IPS DF 4.7 (cell line): ENCODE data around the gene WDR76.

Experiments
- DNase-seq: peaks from one replicate; pipeline ENCODE4 v3.0.0-alpha.2; 2013; ENCODE audit warnings: low spot score; ENCODE audit errors: extremely low read depth

The WDR76 gene

DNA sequence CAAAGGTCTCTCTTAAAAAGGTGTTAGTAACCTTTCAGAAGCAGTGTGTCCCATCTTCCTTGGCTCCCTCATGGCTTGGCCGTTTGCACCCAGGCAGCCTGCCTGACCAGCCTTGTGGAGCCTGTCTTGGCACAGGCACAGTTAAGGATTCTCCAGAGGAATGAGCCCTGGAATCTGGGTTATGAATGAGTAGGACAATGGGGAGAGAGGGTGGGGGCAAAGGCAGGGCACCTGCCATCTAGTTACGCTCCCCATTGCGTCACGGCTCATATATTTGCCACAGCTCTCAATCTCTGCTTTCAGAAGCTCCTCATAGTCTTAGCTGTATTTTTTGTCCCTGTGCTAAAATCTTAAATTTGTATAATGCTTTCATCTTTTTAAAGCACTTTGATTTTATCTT is 50.6 kb downstream of the WDR76 start:
- no peak for DNase-seq

DNA sequence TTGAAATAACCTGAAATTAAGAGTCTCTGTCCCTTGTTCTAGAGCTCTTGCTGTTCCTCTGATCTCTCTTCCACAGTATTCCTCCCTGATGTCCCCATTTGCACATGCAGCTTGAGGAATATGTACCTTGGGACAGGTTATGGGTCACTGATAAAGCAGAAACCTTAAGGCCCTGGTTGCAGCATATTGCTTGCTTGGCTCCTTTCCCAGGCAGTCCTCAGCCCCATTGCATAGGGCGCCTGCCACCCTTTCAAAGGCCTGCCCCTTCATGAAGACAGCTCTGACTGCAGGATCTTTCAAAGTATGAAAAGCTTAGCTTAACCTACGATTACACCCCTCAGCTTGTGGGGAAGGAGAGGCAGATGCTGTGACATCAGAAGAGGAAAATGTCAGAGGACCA is 51.6 kb downstream of the WDR76 start:
- DNase-seq = no peak

DNA sequence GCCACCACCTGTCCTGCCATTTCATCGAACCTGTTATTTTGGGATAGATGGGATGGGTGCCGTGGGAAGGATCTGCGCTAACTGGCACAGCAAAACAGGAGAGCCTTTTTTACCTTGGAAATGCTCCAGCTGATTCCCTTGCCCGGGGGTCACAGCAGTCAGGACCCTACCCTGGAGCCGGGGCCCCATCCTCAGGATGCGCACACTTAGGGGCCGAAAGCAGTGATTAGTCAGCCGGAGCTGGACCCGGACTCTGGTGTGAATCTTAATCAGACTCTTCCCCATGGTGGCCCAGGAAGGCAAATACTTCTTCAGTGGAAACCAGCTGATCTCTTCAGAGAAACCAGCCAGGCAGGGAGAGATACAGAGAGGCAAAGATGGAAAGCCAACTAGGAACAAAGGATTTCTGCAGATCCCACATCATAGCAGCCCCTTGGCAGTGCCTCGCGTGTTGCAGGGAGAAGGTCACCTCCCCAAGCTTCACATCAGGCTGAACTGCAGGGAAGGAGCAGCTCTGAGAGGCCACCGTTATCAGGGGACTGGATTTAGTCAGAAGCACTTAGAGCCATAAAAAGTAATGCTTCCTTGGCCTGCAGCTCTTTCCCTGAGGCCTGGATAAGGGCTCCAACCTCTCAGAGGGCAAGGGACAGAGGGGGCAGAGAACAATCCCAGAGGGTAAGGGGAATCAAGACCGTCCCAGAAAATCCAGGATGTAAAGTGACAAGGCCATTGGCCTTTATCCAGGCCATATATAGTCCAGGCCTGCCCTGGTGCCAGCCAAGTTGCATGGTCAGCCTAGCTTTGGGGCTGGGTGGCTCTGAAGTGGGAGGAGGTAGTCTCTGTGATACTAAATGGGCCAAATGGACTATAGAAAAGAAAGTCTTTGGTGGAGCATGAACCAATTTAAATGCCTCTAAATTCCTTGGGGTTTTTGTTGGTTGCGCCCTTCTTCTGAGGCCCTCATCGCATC is 52.9 kb downstream of the WDR76 start:
- no peak for DNase-seq

DNA sequence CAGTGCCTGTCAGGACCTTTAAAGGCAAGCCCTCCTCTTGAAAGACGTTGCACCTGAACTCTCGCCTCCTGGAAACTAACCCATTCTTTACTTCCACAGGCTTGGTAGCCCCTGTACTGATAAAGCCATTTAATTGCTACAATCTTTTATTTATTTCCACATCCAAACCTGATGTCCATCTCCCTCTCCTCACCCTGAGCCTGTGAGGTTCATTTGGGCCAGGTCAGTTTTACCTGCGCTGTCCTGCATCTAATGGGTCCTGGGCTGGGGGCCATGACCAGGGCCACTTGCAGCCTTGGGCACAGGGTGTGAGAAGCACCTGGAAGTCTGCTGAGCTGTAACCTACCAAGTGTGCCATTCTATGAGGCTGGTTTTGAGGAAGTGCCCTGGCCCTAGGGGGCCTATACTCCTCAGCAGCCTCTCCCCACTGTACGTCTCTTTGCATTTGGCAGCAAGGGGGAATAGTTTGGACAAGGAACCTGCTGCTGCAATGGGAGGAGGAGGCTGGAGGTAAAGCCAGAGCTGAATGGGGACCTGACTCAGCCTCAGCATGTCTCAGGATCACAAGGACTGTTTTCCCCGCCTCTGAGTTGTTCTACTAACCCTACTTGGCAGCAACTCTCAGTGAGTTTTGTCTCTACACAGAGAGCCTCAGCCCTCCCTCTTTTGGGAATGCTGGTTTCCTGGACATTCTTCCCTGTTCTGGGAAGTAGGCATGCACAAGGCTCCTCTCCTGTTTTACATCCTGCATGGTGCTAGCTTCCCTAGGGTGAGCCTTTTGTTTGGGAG is 53.8 kb downstream of the WDR76 start:
- no peak for DNase-seq

DNA sequence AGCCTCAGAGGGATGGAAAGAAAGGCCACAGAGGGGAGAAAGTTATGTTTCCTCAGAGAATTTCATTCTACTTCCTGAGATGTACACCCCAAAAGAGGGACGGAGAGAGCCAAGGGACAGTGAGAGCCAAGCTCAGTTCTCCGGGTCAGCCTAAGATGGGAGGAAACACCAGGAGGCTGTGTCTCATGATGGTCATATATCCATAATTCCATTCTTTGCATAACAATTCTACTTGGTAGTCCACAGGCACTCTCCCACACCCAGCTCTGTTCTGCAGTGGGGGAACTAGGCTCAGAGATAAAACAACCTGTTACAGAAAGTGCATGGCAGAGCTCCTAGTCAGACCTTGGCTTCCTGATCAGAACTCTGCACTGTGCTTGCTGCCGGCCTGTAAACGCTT is 54.4 kb downstream of the WDR76 start:
- no peak for DNase-seq

DNA sequence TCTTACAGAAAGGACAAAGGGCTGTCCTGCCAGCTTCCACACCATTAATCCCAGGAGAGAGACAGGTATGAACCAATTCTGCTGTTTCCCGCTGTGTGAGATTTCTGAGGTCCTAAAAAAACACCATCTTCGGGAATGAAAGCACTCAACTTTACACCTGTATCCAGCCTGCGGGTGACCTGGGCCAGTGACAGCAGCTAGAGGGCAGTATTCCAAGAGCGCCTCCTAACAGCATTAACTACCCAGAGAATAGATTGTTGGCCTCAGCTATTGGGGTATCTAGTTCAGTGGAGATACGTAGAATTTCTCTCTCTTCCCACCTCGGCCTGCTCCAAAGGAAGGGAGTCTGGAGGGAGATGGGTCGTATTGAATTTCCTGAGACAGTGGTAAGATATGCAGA is 55.1 kb downstream of the WDR76 start:
- peak; percentile 14 for DNase-seq

DNA sequence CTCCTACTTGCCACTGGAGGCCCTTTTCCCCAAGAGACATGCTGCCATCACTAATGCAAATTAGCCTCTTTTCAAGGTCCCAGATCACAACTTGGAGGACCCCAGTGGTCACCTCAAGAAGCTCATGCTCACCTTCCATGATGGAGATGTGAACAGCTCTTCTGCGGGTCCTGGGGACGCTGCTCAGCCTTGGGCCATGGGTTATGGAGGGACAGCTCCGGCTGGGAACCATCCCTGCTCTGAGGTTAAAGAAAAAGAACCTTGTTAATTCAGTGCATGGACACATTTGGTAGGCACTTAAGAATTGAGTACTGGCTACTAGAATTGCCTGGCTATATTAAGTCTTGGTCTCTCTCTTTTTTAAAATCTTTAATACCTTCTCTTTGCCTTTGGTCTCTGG is 56.8 kb downstream of the WDR76 start:
- no peak for DNase-seq

DNA sequence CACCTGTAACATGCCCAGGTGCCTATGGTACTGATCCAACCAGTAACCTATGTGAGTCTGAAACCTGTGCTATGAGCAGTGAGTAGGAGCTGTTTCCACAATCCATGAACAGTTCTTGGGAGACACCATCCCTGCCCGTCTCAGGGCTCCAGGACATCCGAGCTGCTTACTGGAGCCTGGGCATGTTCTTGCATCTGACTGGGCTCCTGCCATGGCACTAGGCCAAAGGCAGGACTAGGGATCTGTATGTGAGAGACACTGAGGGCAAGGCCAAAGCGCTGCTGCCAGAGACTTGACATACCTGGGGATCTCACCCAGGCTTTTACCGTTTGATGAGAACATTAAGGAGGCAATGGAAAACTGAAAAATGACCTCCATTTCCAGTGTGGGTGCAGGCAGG is 59.8 kb downstream of the WDR76 start:
- DNase-seq = no peak

DNA sequence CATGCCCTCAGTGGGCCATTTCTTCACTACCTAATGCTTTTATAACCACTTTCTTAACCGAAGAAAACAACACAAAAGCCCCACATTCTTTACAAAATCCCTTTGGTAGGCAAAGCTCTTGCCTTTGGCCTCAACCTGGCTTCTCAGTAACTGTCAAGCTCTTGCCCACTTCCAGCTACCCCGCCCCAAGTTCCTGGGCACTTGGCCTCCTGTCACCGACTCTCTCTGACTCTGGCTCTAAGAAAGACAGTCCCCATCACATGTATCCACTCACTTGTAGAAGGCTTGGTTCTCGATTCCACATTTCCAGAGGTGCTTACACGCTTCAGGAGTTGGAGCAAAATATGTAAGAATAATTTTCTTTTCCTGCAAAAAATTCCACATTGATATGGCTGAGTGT is 61.1 kb downstream of the WDR76 start:
- no peak for DNase-seq

DNA sequence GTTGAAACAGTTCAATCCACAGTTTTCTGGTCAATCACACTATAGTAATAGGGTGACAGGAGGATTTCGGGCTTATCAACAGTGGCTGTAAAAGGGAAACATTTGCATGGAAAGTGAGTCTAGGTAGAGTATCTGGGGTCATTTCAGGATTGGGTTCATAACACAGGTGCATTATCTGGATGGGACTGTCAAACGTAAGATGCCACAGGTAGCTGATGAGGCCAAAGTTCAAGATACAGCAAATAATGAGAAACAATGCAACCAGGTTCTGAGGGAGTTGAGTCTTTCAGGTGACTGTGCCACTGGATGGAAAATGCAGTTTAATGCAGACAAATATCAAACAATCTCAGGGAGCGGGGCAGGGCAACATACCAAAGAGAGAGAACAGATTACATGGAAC is 62.2 kb downstream of the WDR76 start:
- DNase-seq = no peak

DNA sequence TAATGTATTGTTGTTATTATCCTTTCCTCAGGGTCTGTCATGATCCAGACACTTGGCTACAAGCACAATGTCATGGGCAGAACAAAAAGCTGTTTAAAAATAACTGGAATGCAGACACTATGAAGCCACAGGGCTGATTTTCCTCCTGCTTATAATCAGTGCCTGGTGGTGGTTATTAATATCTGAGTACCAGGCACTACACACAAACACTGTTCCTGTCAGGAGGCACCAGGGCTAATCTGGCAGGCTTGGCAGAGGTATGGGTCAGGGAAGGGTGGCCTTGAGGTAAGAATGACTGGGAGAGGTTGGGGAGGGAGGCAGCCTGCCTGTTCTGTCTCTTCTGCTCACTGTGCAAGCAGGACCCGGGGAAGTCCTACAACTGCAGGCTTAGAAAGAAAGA is 67.2 kb downstream of the WDR76 start:
- no peak for DNase-seq

DNA sequence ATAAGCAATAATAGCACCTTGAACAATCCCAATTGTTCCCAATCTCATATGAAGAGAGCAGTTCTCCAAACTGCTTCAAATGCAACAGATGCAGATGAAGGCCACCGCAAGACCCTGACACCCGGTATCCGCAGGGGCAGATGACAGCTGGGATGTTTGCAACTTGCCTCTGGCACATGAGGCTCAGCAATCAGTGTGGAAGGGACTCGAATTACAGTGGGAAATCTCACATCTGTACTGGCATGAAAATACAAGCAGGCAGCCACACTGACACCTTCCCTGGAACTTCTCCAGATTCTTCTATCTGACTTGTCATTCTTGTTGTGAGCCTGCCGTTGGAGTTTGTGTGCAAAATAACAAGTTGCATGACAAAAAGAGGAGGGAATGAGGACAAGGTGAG is 68.8 kb downstream of the WDR76 start:
- DNase-seq = no peak

DNA sequence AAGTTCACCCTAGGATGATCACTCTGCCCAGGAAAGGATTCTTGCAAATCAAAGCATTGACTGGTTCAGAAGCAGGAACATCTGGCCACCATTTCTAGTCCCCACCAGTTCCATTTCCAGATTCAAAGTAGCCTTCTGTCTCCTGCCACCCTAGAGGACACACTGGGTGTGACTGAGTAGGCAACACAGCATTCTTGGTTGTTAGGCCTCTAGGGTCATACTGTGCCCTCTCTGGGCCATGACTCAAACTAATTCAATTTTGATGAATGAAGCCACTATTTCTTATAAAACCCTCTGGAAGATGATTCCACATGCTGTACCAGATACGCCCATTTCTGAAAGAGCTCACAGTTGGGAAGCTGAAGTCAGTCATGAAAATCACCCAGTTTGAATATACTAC is 69.7 kb downstream of the WDR76 start:
- DNase-seq = no peak

DNA sequence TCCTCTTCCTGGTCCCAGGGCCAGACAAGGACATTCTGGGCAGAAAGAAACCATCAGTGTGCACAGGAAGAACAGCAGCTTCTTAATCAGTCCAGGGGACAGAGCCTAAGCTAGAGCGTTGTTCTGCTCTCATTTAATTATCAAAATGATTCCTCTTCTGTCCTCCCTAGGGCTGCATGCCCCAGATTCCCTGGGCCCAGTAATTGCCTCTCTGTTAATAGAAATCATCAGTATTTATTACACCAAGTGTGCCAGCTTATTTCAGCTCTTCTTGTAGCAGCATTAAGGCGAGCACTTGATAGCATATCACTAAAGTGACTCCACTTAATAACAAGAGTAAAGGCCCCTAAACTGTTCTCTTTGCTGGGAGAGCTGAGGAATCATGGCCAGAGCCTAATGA is 72.1 kb downstream of the WDR76 start:
- no peak for DNase-seq

DNA sequence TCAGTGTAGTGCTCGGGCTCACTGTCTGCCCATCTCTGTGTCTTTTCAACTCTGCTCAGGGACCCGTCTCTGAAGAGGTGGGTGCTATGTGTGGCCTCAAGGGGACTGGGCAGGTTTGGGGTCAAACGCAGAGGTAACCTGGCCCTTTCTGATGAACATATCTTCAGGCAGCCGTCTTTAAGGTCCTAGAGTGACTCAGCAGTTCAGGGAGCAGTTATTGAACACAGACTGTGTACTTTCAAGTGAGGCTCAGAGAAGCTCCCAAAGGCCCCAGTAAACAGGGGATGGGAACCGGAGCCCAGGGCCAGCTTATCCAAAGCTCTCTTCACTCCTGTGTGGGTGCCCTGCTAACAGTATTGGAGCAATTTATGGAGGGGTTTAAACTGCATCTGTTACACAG is 73.1 kb downstream of the WDR76 start:
- no peak for DNase-seq

DNA sequence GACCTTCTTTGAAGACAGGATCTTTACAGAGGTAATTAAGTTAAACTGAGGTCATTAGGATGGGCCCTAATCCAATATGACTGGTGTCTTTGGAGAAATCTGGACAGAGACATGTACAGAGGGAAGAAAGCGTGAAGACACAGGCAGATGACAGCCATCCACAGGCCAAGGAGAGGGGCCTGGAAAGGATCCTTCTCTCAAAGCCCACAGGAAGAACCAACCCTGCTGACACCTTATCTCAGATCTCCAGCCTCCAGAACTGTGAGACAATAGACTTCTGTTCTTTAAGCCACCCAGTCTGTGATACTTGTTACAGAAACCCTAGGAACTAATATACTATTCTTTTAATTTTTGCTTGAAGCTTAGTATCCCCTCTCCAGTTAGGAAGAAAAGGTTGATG is 74.2 kb downstream of the WDR76 start:
- DNase-seq = no peak

DNA sequence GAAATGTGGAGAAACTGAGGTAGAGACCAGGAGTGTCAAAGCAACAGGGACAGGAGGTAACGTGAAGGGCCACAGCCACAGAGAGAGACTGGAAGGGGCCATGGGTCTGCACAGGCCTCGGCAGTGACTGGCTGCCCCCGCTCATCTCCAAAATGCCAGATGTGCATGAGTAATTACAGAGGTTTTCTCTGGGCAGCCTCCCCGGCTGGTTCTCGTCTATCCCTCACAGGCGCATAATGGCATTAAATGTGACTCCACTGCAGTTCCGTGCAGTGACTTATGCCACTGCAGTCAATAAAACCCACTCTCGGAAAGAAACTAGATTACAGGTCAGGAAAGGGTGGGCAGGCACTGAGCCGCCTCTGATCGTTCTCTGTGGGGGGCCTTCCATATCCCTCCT is 74.7 kb downstream of the WDR76 start:
- no peak for DNase-seq

DNA sequence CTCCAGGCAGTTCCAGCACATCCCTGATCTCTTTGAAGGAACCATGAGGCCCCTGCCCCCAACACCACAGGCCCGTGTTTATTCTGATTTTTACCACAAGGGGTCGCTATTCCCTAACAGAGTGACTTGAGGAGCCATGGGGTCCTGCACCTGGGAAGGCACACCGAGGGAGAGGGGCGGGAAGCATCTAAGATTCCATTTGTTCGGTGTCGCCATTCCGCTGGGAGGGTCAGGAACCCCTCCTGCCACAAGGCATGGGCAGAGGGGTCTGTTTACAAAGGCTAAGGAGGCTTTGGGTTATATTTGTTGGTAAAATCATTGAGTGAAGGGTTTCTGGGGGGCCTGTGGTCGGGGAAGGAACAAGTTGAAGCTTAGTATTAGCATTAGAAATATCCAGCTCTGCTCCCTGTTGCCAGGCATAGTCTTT is 77.1 kb downstream of the WDR76 start:
- peak; percentile 78 for DNase-seq

DNA sequence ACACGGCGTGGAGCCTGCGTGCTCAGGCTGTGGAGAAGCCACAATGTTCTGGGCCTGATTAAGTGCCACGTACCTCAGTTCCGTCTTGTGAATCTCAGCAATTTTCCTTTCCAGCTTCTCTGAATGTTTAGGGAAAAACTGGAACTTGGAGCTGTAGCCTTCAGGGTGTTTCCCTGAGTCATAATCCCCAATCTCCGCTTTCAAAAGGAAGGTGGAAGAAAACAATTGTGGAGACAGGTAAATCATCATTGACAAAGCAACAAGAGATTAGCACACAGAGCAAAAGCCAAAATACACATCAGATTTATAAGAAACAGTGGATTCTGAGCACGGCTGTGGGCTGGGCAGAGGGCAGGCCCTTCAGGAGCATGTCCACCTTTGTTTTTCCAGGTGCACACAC is 79.0 kb downstream of the WDR76 start:
- no peak for DNase-seq

DNA sequence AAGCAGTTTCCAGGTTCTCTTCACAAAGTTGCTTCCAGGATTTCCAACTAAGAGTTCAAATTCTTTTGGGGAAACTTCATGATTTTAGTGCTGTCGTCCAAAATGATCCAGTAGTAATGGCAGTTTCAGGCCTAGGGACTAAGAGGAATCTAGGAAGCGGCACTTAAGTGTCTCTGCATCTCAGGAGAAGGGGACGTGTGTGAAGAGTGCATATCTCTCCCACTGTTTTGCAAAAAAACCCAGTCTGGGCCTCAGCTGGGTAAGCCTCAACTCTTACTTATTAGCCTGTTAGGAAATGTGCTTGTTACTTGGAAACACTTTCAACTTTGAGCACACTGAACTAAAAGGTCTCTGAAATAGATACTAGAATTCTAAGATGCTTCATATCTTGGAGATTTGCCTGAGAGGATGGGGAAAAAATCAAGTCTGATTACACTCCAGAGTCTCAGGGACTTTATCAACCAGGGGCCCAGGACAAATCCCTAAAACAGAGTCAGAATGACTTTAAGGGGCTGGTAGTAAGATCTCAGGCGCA is 81.8 kb downstream of the WDR76 start:
- no peak for DNase-seq

DNA sequence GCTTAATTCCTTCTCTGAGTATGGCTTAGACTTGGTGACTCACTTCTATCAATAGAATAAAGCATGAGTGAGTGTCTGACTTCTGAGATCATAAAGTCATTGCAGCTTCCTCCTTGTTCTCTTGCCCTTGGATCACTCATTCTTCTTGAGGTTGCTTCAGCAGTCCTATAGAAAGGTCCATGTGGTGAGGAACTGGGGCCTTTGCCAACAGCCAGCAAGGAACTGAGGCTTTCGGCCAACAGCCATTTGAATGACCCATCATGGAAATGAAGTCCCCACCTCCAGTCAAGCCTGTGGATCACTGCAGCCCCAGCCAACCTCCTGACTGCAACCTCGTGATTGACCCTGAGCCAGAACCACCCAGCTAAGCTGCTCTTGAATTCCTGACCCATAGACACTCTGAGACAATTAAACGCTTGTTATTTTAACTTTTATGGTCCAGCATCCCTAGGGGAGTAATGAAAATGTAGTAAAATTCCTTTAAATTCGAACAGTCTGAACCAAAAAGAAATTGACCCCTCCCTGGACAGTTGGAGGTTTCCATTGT is 84.5 kb downstream of the WDR76 start:
- no peak for DNase-seq

DNA sequence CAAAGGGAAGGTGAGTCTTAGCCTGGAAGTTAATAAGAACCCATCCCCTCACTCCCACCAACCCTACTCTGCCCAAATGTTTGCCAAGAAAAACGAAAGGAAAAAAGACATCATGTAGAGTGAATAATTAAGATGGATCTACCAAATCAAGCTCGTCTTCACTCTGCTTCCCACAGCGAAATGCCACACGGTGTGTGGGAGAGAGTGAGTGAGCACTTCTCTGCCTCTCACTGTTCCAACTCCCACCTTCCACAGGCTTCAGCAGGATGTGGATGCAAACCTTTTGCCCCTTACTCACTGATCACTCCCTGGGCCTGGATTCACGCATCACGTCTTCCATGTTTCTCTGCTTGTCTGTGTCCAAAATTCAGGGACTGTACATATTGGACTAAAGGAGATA is 85.4 kb downstream of the WDR76 start:
- no peak for DNase-seq
